ENCODE results near the gene BMP7. TPM values are rescaled to one million over a fixed set of nuclear protein-coding genes. Genes with fewer than 3 reads are reported as not detected.

BMP7 gene
- total and polyA plus RNA-seq, 2 of the 8 experiments (the other 6 are each of a cell fraction or from before 2014, with no cell fraction given), result 9.2 to 14.7 TPM

DNA sequence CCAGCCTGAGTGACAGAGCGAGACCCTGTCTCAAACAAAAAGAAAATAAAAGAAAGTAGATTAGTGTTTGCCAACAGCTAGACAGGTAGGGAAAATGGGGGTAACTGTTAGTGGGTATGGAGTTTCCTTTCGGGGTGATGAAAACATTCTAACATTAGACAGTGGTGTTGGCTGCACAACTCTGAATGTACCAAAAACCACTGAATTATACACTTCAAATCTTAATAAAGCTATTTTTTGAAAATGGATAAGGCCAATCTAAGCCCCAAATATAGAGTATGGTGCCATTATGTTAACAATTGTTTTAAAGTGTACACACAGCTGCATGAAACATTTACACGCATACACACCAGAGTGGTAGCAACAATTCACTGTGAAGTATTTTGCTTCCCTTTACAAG, 57.0 kb downstream of the BMP7 start:
- ChIA-PET CTCF (ENCODE audit: partially characterized antibody) (interaction anchor here (0.7 to 1.1 kb wide), 4 partner anchors 10 to 117 kb away, joined by 3 to 4 read pairs (median 3); no protein-coding TSS in a partner anchor), POLR2A (ENCODE audit: partially characterized antibody) (interaction anchor here (1.1 kb wide), 1 partner anchor 49 kb away, joined by 3 read pairs; no protein-coding TSS in a partner anchor)
- Histone ChIP-seq H3K79me1 (ENCODE audit: low read depth, low read length) (no peaks in the 10 kb centered on the region), H3K79me2 (ENCODE audit: control insufficient read depth in 1 of 2, insufficient read depth in 2 of 2, low read length in 2 of 2) (no peaks in the 10 kb centered on the region), H3K9me3 (ENCODE audit: insufficient read depth in 2 of 2, low read depth in 1 of 2, low read length in 1 of 2) (no peaks in the 10 kb centered on the region), H4K91ac (replicated peaks; ENCODE audit: insufficient read length, low read length) (no peak overlapping the region), H3K4me3 (ENCODE audit: extremely low read depth in 1 of 4, insufficient read depth in 2 of 4, low read depth in 3 of 4, low read length in 4 of 4) (no peak overlapping the region), H2AFZ (ENCODE audit: low read length) (no peak overlapping the region), H4K20me1 (replicated peaks in 1 of 2; ENCODE audit: control insufficient read depth in 1 of 2, insufficient read depth in 2 of 2, low read length in 2 of 2) (no peaks in the 10 kb centered on the region), H2BK120ac (replicated peaks; ENCODE audit: low read depth, low read length) (no peak overlapping the region), H3K56ac (replicated peaks; ENCODE audit: insufficient read length, low read depth, low read length) (no peak overlapping the region), H2AK5ac (ENCODE audit: low read depth, low read length) (no peak overlapping the region), H3K27me3 (replicated peaks in 1 of 4; ENCODE audit: control insufficient read depth in 3 of 4, extremely low read depth in 1 of 4, insufficient read depth in 3 of 4, low read length in 3 of 4) (peaks cover 0 to 5% (median 2%) of the 10 kb centered on the region in 4 experiments; a peak in 2 of 7 replicates), H2BK15ac (ENCODE audit: low read length) (no peak overlapping the region), H3K36me3 (ENCODE audit: control insufficient read depth in 2 of 4, insufficient read depth in 4 of 4, low read length in 3 of 4) (no peaks in the 10 kb centered on the region), H3K4me2 (ENCODE audit: insufficient read depth in 1 of 2, low read depth in 2 of 2, low read length in 2 of 2) (no peak overlapping the region), H2BK5ac (ENCODE audit: low read depth, low read length) (no peak overlapping the region), H3K27ac (ENCODE audit: low read depth, low read length) (no peak overlapping the region), H3K23ac (ENCODE audit: insufficient read length) (no peak overlapping the region), H3K4me1 (replicated peaks in 1 of 4; ENCODE audit: control insufficient read depth in 3 of 4, insufficient read depth in 4 of 4, low read length in 3 of 4) (peaks cover 0 to 28% (median 15%) of the 10 kb centered on the region in 4 experiments; a peak in 6 of 7 replicates), H3K4ac (replicated peaks; ENCODE audit: insufficient read length, low read depth, low read length) (no peak overlapping the region), H3K23me2 (ENCODE audit: low read depth, low read length) (no peaks in the 10 kb centered on the region), H3K9ac (replicated peaks in 1 of 4; ENCODE audit: extremely low read depth in 1 of 4, low read depth in 3 of 4, low read length in 3 of 4) (no peak overlapping the region), H4K8ac (ENCODE audit: extremely low read depth, insufficient read depth, low read length) (no peak overlapping the region), H3K18ac (ENCODE audit: extremely low read depth, low read length) (no peak overlapping the region), H2BK20ac (ENCODE audit: low read length) (no peak overlapping the region), H2BK12ac (ENCODE audit: low read depth, low read length) (no peak overlapping the region), H3K14ac (ENCODE audit: insufficient read length) (no peak overlapping the region), H4K5ac (ENCODE audit: insufficient read length, low read depth, low read length) (no peak overlapping the region)
- 98% methylated on average over 3 of the region's 3 CpGs; no CpG with 5 or more reads in 1 of the 2 experiments for WGBS, 2 experiments (ENCODE audit: extremely low coverage in 1 of 2, insufficient coverage in 1 of 2, insufficient read length in 1 of 2, insufficient replicate concordance in 2 of 2, low coverage in 1 of 2, low lambda C conversion rate in 2 of 2, missing lambda C conversion rate in 1 of 2)
- no peak for DNase-seq (ENCODE audit: low read depth in 1 of 2, low spot score in 2 of 2)
- TF ChIP-seq POU5F1 (IDR thresholded peaks at IDR 0.05; ENCODE audit: low read depth, low read length) (no peak), FOSL1 (IDR thresholded peaks at IDR 0.05; ENCODE audit: insufficient read depth, low read depth, low read length) (no peak), CTBP2 (IDR thresholded peaks at IDR 0.05; ENCODE audit: borderline replicate concordance, insufficient read depth, insufficient read length, low read length) (no peak), TBP (IDR thresholded peaks at IDR 0.05; ENCODE audit: low read depth, low read length) (no peak), SP4 (IDR thresholded peaks at IDR 0.05; ENCODE audit: low read length) (no peak), HDAC2 (IDR thresholded peaks at IDR 0.05; ENCODE audit: borderline replicate concordance in 1 of 2, low read depth in 2 of 2, low read length in 2 of 2) (no peak), TAF7 (optimal IDR thresholded peaks at IDR 0.05; ENCODE audit: borderline replicate concordance, low read depth, low read length) (no peak), CREB1 (IDR thresholded peaks at IDR 0.05) (no peak), MAFK (IDR thresholded peaks at IDR 0.05; ENCODE audit: low read depth, low read length) (no peak)
- no peak for FAIRE-seq

Data from H1 (cell line).